Activated CD4-positive, alpha-beta T cell treated with anti-CD3 and anti-CD28 coated beads for 4 hours (primary cell): Measurements from ENCODE around the gene CSF2.
"Not testable (repeated sequence)": the region's sequence is repeated elsewhere in the genome, so short reads cannot be mapped to it uniquely, and the experiment has no call there.

ENCODE experiments used
- DNase-seq, 2 donors: peaks; one replicate each; pipeline ENCODE4 v3.0.0-alpha.2; 2020

Gene CSF2

GRCh38 chr5:132093271-132093670 lies 19.7 kb downstream of the CSF2 start:
- no peak for DNase-seq

GRCh38 chr5:132094393-132095076 lies 20.9 kb downstream of the CSF2 start:
- no peak for DNase-seq

GRCh38 chr5:132095077-132095410 lies 21.5 kb downstream of the CSF2 start:
- DNase-seq, result no peak

- DNase-seq, result no peak
These were observed 21.9 kb downstream of the CSF2 start for GRCh38 chr5:132095424-132095972.

- no peak for DNase-seq
These were observed 23.3 kb downstream of the CSF2 start for GRCh38 chr5:132096904-132097303.

- DNase-seq, result no peak
These were observed 24.6 kb downstream of the CSF2 start for GRCh38 chr5:132098151-132098594.

DNA sequence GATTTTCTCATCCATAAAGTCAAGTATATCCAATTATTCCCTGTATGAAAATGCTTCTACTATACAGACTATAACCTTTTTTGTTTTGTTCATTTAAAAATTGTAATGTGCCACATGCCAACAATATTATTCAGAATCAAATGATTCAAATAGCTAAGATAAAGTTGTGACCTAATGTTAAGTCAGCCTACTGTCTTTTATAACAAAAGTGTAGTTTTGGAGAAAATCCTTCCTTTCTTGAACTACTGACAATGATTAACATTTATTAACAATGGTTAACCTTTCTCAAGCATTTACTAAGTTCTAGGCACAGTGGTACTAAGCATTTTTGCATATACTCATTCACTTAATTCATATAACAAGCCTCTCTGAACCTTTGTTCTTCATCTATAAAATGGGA lies 25.0 kb downstream of the CSF2 start:
- DNase-seq, result no peak

DNA sequence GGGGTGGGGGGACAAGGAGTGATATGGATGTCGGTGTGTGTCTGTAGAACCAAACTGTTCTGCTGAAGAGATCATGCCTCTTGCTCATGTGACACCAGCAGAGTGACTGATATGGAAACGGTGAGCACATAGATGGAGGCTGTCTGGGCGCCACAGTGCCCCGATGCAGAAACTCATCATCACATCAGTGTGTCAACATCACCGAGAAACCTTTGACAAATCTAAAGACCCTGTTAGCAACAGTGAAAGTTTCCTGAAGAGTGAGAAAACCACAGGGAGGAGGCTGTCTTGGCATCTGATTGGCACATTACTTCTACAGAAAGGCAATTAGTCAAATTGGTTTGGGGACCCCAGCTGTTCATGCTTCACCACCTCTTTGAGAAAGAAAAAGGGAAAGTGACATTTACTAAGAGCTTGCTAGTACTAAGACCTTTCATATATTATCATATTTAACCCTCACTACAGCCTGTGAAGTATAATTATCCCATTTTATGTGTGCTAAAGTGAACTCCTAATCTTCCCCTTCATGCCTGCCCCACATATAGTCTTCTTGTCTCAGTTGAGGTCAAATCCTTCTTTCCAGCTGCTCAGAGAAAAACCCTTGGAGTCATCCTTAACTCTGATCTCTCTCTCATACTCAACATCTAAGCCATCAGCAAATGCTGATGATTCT lies 25.6 kb downstream of the CSF2 start:
- peak; percentile 53 to 58 for DNase-seq

GRCh38 chr5:132099905-132100304 lies 26.3 kb downstream of the CSF2 start:
- DNase-seq, result no peak

DNA sequence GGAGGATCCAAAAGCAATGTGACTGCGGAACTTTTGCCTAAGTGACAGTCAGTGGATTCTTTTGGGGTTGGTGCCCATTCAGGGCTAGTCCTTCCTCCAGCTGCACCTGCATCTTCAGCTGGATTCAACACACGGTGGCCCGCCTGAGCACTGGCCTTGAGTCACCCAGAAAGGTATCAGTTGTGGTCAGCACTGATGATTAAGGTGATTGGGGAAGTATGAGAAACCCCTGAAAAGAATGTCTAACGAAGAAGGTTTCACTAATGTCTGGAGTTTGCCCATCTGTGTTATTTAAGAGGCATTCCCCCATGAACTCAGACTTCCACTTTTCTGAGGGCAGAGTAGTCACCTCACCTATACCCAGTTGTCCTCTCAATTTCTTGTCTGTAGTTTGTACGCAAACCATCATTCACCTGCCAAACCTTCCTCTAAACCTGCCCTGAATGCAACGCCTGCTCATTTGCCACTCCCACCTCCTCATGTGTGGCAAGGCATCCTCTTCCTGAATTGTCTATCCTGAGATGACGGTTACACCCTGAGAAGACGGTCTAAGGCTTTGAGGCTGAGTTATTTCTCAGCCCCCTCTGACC lies 27.2 kb downstream of the CSF2 start:
- DNase-seq, result no peak

GRCh38 chr5:132101385-132101880 lies 27.8 kb downstream of the CSF2 start:
- no peak for DNase-seq

DNA sequence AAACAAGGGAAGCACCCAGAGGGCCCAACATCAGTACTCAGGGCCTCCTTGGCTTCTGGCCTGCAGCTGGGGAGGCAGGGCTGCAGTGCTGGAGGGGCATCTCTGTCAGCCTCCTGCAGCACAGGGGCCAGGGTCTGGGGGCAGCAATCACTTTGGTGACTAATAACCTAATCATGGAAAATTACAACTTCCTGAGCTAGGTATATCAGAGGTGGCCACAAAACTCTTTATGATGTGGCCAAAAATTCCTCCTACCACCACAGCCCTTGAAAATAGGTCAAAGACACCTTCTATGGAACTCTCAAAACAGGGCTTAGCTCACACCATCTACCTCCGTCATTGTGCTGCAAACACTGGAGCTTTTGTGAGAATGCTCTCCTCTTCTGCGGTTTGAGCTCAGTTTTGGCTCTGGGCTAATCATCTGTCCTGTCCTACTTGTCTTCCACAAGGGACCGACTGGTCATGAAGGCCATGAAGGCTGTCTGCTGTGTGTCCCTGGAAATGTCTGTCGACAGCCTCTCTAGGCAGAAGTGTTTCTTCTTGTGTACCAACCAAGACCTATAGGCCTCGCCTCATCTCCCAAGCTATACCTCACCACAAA lies 28.6 kb downstream of the CSF2 start:
- peak; percentile 44 to 55 for DNase-seq

- no peak for DNase-seq
These were observed 29.3 kb downstream of the CSF2 start for GRCh38 chr5:132102944-132103331.

GRCh38 chr5:132103332-132103951 lies 29.9 kb downstream of the CSF2 start:
- peak; percentile 68 to 75 for DNase-seq

- DNase-seq, result no peak
These were observed 30.4 kb downstream of the CSF2 start for GRCh38 chr5:132103969-132104391.

- no peak for DNase-seq
These were observed 31.0 kb downstream of the CSF2 start for GRCh38 chr5:132104556-132104955.

- DNase-seq, result no peak
These were observed 32.1 kb downstream of the CSF2 start for GRCh38 chr5:132105688-132106087.

GRCh38 chr5:132108495-132108894 lies 34.9 kb downstream of the CSF2 start:
- DNase-seq, result not testable (repeated sequence)

GRCh38 chr5:132108957-132109356 lies 35.4 kb downstream of the CSF2 start:
- DNase-seq, result not testable (repeated sequence)

GRCh38 chr5:132109494-132110053 lies 36.0 kb downstream of the CSF2 start:
- DNase-seq, result no peak

GRCh38 chr5:132110195-132110594 lies 36.6 kb downstream of the CSF2 start:
- DNase-seq, result no peak

DNA sequence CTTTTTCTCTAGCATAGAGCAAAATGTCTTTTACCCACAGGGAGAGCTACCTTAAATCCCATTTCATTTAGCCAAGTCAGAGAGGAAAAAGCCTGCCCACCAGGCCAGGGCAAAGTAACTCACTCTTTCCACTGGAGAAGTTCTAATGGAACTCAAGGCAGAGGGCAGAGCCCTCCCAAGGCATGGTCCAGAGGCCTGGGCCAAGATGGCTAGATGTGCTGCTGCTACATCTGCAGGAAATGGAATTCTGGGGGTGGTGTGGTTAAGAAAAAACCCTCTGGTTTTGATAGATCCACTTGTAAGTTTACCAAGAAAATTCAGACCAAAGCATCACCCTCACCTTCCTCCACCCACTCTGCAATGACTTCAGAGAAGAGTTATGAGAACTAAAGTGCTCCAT lies 37.3 kb downstream of the CSF2 start:
- peak in 1 of 2 donors; percentile 38 for DNase-seq

DNA sequence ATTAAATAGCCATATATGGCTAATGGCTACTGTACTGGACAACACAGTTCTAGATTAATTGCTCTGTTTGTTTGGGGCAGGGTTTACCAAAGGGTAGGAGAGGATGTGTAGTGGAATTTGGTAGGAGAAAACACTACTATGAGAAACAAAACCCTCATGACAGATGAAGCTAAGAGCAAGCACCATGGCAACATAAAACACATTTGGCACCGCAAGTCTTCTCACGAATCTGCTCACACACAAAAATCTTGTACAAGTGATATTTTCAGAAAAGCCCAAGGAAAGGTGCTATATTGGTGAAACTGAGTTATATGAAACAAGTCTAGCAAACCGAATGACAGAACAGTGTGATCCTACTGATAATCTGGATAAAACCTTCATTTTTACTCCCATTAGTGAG lies 38.5 kb downstream of the CSF2 start:
- DNase-seq, result no peak
